Astrocyte (in vitro differentiated cells and primary cell): ENCODE results near the gene ZFAND6. TPM values are rescaled to one million over a fixed set of nuclear protein-coding genes. Genes with fewer than 3 reads are reported as not detected.

ENCODE experiments used
- DNase-seq: peaks from one replicate; pipeline ENCODE4 v3.0.0-alpha.2; 2010; ENCODE audit warnings: low read depth
- FAIRE-seq: peaks from 2 replicates; lab custom pipeline; 2011; peaks lifted over from hg19 to GRCh38; lab: Jason Lieb, UNC
- H2AFZ ChIP-seq: 2 replicates; pipeline ENCODE4 v1.6.0; 2012; ENCODE audit warnings: low read depth, low read length, inconsistent platforms
- H3K27ac ChIP-seq: 2 replicates; pipeline ENCODE4 v1.5.1; 2011; ENCODE audit warnings: low read depth, low read length, inconsistent platforms
- H3K27me3 ChIP-seq: 2 replicates; pipeline ENCODE4 v1.6.0; 2011; ENCODE audit warnings: low read length, inconsistent platforms; ENCODE audit not compliant: insufficient read depth
- H3K36me3 ChIP-seq: 2 replicates; pipeline ENCODE4 v1.5.1; 2011; ENCODE audit warnings: low read length, inconsistent platforms; ENCODE audit not compliant: insufficient read depth
- H3K4me1 ChIP-seq: 2 replicates; pipeline ENCODE4 v1.5.1; 2011; ENCODE audit warnings: low read length, inconsistent platforms; ENCODE audit not compliant: insufficient read depth
- H3K4me2 ChIP-seq: 2 replicates; pipeline ENCODE4 v1.6.0; 2012; ENCODE audit warnings: low read length, inconsistent platforms
- H3K4me3 ChIP-seq: 2 replicates; pipeline ENCODE4 v1.5.1; 2011; ENCODE audit warnings: low read depth, mild to moderate bottlenecking, low read length, inconsistent platforms; ENCODE audit not compliant: insufficient read depth
- H3K79me2 ChIP-seq: 2 replicates; pipeline ENCODE4 v1.6.0; 2012; ENCODE audit warnings: mild to moderate bottlenecking, low read length, inconsistent platforms; ENCODE audit not compliant: insufficient read depth
- H3K9ac ChIP-seq: 2 replicates; pipeline ENCODE4 v1.6.0; 2012; ENCODE audit warnings: mild to moderate bottlenecking, low read length, inconsistent platforms
- H3K9me3 ChIP-seq: 2 replicates; pipeline ENCODE4 v1.5.1; 2012; ENCODE audit warnings: low read depth, mild to moderate bottlenecking, low read length, inconsistent platforms; ENCODE audit not compliant: insufficient read depth
- H4K20me1 ChIP-seq: 2 replicates; pipeline ENCODE4 v1.6.0; 2012; ENCODE audit warnings: low read length, inconsistent platforms; ENCODE audit not compliant: insufficient read depth
- H3K27ac Mint-ChIP-seq: one replicate; pipeline ENCODE4 v1.8.0; 2021; ENCODE audit warnings: mild to moderate bottlenecking, mixed read lengths; ENCODE audit not compliant: unreplicated experiment
- H3K27me3 Mint-ChIP-seq: one replicate; pipeline ENCODE4 v1.8.0; 2021; ENCODE audit warnings: low read depth, mixed read lengths; ENCODE audit not compliant: unreplicated experiment
- H3K36me3 Mint-ChIP-seq: one replicate; pipeline ENCODE4 v1.8.0; 2021; ENCODE audit warnings: low read depth, mixed read lengths; ENCODE audit not compliant: unreplicated experiment
- H3K4me1 Mint-ChIP-seq: one replicate; pipeline ENCODE4 v1.8.0; 2021; ENCODE audit warnings: low read depth, mixed read lengths; ENCODE audit not compliant: unreplicated experiment
- H3K4me3 Mint-ChIP-seq: one replicate; pipeline ENCODE4 v1.8.0; 2021; ENCODE audit warnings: mild to moderate bottlenecking, moderate library complexity, mixed read lengths; ENCODE audit not compliant: unreplicated experiment
- H3K9me3 Mint-ChIP-seq: one replicate; pipeline ENCODE4 v1.8.0; 2021; ENCODE audit warnings: mild to moderate bottlenecking, mixed read lengths; ENCODE audit not compliant: unreplicated experiment
- CTCF ChIP-seq: IDR thresholded peaks from 2 replicates; pipeline ENCODE4 v1.5.1; 2011; ENCODE audit warnings: low read depth, mild to moderate bottlenecking, inconsistent platforms, low read length, moderate library complexity; ENCODE audit not compliant: insufficient read depth
- EZH2 ChIP-seq: IDR thresholded peaks from 2 replicates; pipeline ENCODE4 v1.6.1; 2012; ENCODE audit warnings: mild to moderate bottlenecking, low read length, inconsistent platforms; ENCODE audit not compliant: insufficient read depth
- total RNA-seq: library from RNA; stranded (reverse); gene quantifications from 2 replicates; pipeline ENCODE4 v1.2.1, GENCODE V29; 2021

The ZFAND6 gene
- total RNA-seq, 1 donor from 2014 or later: 70.0 TPM

GRCh38 chr15:80061582-80061981 is 2.1 kb downstream of the ZFAND6 start:
- no peaks in the 10 kb centered on the region for H3K9me3 ChIP-seq
- H3K27ac Mint-ChIP-seq: peak overlapping the region; percentile 9
- DNase-seq: no peak
- H3K36me3 Mint-ChIP-seq: no peaks in the 10 kb centered on the region
- peak overlapping the region; percentile 98 for H3K4me2 ChIP-seq
- peaks cover 10% of the 10 kb centered on the region for H3K27me3 ChIP-seq
- no peak overlapping the region for H3K9ac ChIP-seq
- H3K36me3 ChIP-seq: no peaks in the 10 kb centered on the region
- peak overlapping the region; percentile 94 for H3K4me3 Mint-ChIP-seq
- TF ChIP-seq EZH2: no peak
- no peak for TF ChIP-seq CTCF
- no peaks in the 10 kb centered on the region for H3K27me3 Mint-ChIP-seq
- peaks cover 44% of the 10 kb centered on the region for H4K20me1 ChIP-seq
- H3K27ac ChIP-seq: no peak overlapping the region
- H3K9me3 Mint-ChIP-seq: no peaks in the 10 kb centered on the region
- no peak for FAIRE-seq
- H2AFZ ChIP-seq: no peak overlapping the region
- H3K4me1 ChIP-seq: peaks cover 5% of the 10 kb centered on the region
- peaks cover 13% of the 10 kb centered on the region for H3K4me1 Mint-ChIP-seq
- H3K79me2 ChIP-seq: peaks cover 67% of the 10 kb centered on the region
- H3K4me3 ChIP-seq: peak overlapping the region; percentile 67

- peaks cover 15% of the 10 kb centered on the region for H3K4me1 Mint-ChIP-seq
- H4K20me1 ChIP-seq: peaks cover 60% of the 10 kb centered on the region
- H3K36me3 Mint-ChIP-seq: no peaks in the 10 kb centered on the region
- H3K27ac ChIP-seq: no peak overlapping the region
- no peak overlapping the region for H3K4me3 Mint-ChIP-seq
- H3K4me2 ChIP-seq: no peak overlapping the region
- H3K27me3 ChIP-seq: no peaks in the 10 kb centered on the region
- FAIRE-seq (no peak), DNase-seq (no peak)
- no peaks in the 10 kb centered on the region for H3K9me3 Mint-ChIP-seq
- no peak overlapping the region for H3K4me3 ChIP-seq
- H3K27ac Mint-ChIP-seq: no peak overlapping the region
- H3K36me3 ChIP-seq: no peaks in the 10 kb centered on the region
- H3K4me1 ChIP-seq: peaks cover 5% of the 10 kb centered on the region
- no peak overlapping the region for H2AFZ ChIP-seq
- TF ChIP-seq EZH2: no peak
- TF ChIP-seq CTCF: no peak
- H3K9me3 ChIP-seq: no peaks in the 10 kb centered on the region
- peaks cover 100% of the 10 kb centered on the region for H3K79me2 ChIP-seq
- H3K27me3 Mint-ChIP-seq: no peaks in the 10 kb centered on the region
- H3K9ac ChIP-seq: no peak overlapping the region
Observed at GRCh38 chr15:80066912-80067311, 7.4 kb downstream of the ZFAND6 start.

GRCh38 chr15:80068578-80068977 is 9.1 kb downstream of the ZFAND6 start:
- Histone ChIP-seq H4K20me1 (peaks cover 48% of the 10 kb centered on the region), H3K4me1 (peaks cover 9% of the 10 kb centered on the region), H3K9ac (no peak overlapping the region), H3K79me2 (peaks cover 99% of the 10 kb centered on the region), H3K27ac (no peak overlapping the region), H3K9me3 (no peaks in the 10 kb centered on the region), H3K4me2 (no peak overlapping the region), H3K36me3 (no peaks in the 10 kb centered on the region), H3K4me3 (no peak overlapping the region), H2AFZ (no peak overlapping the region), H3K27me3 (no peaks in the 10 kb centered on the region)
- FAIRE-seq (no peak), DNase-seq (peak; percentile 36)
- no peaks in the 10 kb centered on the region for H3K36me3 Mint-ChIP-seq
- H3K9me3 Mint-ChIP-seq: no peaks in the 10 kb centered on the region
- H3K27ac Mint-ChIP-seq: no peak overlapping the region
- H3K4me1 Mint-ChIP-seq: peaks cover 8% of the 10 kb centered on the region
- no peak overlapping the region for H3K4me3 Mint-ChIP-seq
- no peaks in the 10 kb centered on the region for H3K27me3 Mint-ChIP-seq
- no peak for TF ChIP-seq EZH2
- no peak for TF ChIP-seq CTCF
